Left ventricle myocardium inferior (tissue), 1 donor: ENCODE results near the gene DGKD. TPM values are rescaled to one million over a fixed set of nuclear protein-coding genes. Genes with fewer than 3 reads are reported as not detected.
"Not testable (repeated sequence)": the region's sequence is repeated elsewhere in the genome, so short reads cannot be mapped to it uniquely, and the experiment has no call there.

Source experiments
- DNase-seq: peaks from one replicate; pipeline ENCODE4 v3.0.0-alpha.2; 2020
- H3K27ac ChIP-seq: fragments of 200-600 bp; replicated peaks from 2 replicates; pipeline ENCODE4 v1.8.0; 2021
- H3K27me3 ChIP-seq: fragments of 200-600 bp; 2 replicates; pipeline ENCODE4 v1.8.0; 2021; ENCODE audit warnings: low read depth
- H3K36me3 ChIP-seq: fragments of 200-600 bp; 2 replicates; pipeline ENCODE4 v1.8.0; 2021
- H3K4me1 ChIP-seq: fragments of 200-600 bp; 2 replicates; pipeline ENCODE4 v1.8.0; 2021
- H3K4me3 ChIP-seq: fragments of 200-600 bp; 2 replicates; pipeline ENCODE4 v1.8.0; 2021; ENCODE audit warnings: mild to moderate bottlenecking, moderate library complexity
- H3K9me3 ChIP-seq: fragments of 200-600 bp; replicated peaks from 2 replicates; pipeline ENCODE4 v1.8.0; 2021
- CTCF ChIP-seq: fragments of 200-600 bp; IDR thresholded peaks from 2 replicates; pipeline ENCODE4 v1.8.0; 2021; ENCODE audit warnings: antibody characterized with exemption, mild to moderate bottlenecking, borderline replicate concordance
- intact Hi-C: fragments of 100-400 bp; cut with micrococcal nuclease; formaldehyde crosslinking; loops from one replicate; pipeline ENCODE4 v1.11.0; 2022
- total RNA-seq: library from RNA; stranded (reverse); fragmentation: NEBNext Ultra II Directional; extraction: Animal tissue kit (Norgen Biotek cat#: 25700); gene quantifications from one replicate; pipeline ENCODE4 v1.2.1, GENCODE V29; 2021
- donor health status: DM: no; HTN: yes; CAD: no; lungs with severe emphysema.

DGKD gene
- total RNA-seq, 1 donor from 2014 or later, result 41.7 TPM

- no peaks in the 10 kb centered on the region for H3K36me3 ChIP-seq
- H3K4me1 ChIP-seq, result no peaks in the 10 kb centered on the region
- TF ChIP-seq CTCF, result no peak
- no peak overlapping the region for H3K27ac ChIP-seq
- no peak overlapping the region for H3K4me3 ChIP-seq
- no peaks in the 10 kb centered on the region for H3K9me3 ChIP-seq
- H3K27me3 ChIP-seq, result no peaks in the 10 kb centered on the region
- intact Hi-C loops, result no loop called here
- DNase-seq, result no peak
Observed at GRCh38 chr2:233329489-233330135, 24.7 kb upstream of the DGKD start.

GRCh38 chr2:233331536-233331935 is 22.8 kb upstream of the DGKD start:
- peak; percentile 55 for DNase-seq
- Histone ChIP-seq H3K36me3 (no peaks in the 10 kb centered on the region), H3K4me1 (no peaks in the 10 kb centered on the region), H3K27ac (peak overlapping the region; percentile 37), H3K27me3 (no peaks in the 10 kb centered on the region), H3K9me3 (no peaks in the 10 kb centered on the region), H3K4me3 (no peak overlapping the region)
- intact Hi-C loops, result no loop called here
- TF ChIP-seq CTCF, result no peak

- Histone ChIP-seq H3K36me3 (no peaks in the 10 kb centered on the region), H3K4me3 (no peak overlapping the region), H3K4me1 (no peaks in the 10 kb centered on the region), H3K9me3 (no peaks in the 10 kb centered on the region), H3K27ac (peak overlapping the region; percentile 30), H3K27me3 (no peaks in the 10 kb centered on the region)
- intact Hi-C loops, result no loop called here
- TF ChIP-seq CTCF, result no peak
- no peak for DNase-seq
Observed at GRCh38 chr2:233332125-233332524, 22.2 kb upstream of the DGKD start.

GRCh38 chr2:233334915-233335314 is 19.4 kb upstream of the DGKD start:
- TF ChIP-seq CTCF, result no peak
- intact Hi-C loops, result no loop called here
- no peak for DNase-seq
- no peaks in the 10 kb centered on the region for H3K4me1 ChIP-seq
- no peak overlapping the region for H3K27ac ChIP-seq
- no peak overlapping the region for H3K4me3 ChIP-seq
- peaks cover 15% of the 10 kb centered on the region for H3K27me3 ChIP-seq
- no peaks in the 10 kb centered on the region for H3K9me3 ChIP-seq
- H3K36me3 ChIP-seq, result no peaks in the 10 kb centered on the region

GRCh38 chr2:233336091-233336490 is 18.2 kb upstream of the DGKD start:
- H3K4me1 ChIP-seq, DNase-seq, intact Hi-C loops, H3K27ac ChIP-seq, H3K4me3 ChIP-seq, H3K36me3 ChIP-seq, H3K9me3 ChIP-seq: not testable (repeated sequence)
- H3K27me3 ChIP-seq, result peaks cover 15% of the 10 kb centered on the region

- DNase-seq, result no peak
Observed at GRCh38 chr2:233336541-233336940, 17.8 kb upstream of the DGKD start.

More at GRCh38 chr2:233336541-233336940, 17.8 kb upstream of the DGKD start:
- H3K27me3 ChIP-seq, result peaks cover 15% of the 10 kb centered on the region
- no peak overlapping the region for H3K4me3 ChIP-seq
- H3K36me3 ChIP-seq, result no peaks in the 10 kb centered on the region
- peaks cover 5% of the 10 kb centered on the region for H3K9me3 ChIP-seq
- intact Hi-C loops, result no loop called here
- H3K4me1 ChIP-seq, result no peaks in the 10 kb centered on the region
- no peak overlapping the region for H3K27ac ChIP-seq
- no peak for TF ChIP-seq CTCF
